GM19351 (cell line): Measurements from ENCODE around the gene CTSE.

Source experiments
- ATAC-seq: cut with Tn5 transposase; IDR thresholded peaks from one replicate; pipeline ENCODE4 v1.9.1; 2021; ENCODE audit warnings: mild to moderate bottlenecking, moderate library complexity; ENCODE audit not compliant: unreplicated experiment

CTSE gene

GRCh38 chr1:205994346-205994745 is 29.3 kb downstream of the CTSE start:
- no peak for ATAC-seq

- ATAC-seq, result no peak
These were observed 30.6 kb downstream of the CTSE start for GRCh38 chr1:205993068-205993467.

DNA sequence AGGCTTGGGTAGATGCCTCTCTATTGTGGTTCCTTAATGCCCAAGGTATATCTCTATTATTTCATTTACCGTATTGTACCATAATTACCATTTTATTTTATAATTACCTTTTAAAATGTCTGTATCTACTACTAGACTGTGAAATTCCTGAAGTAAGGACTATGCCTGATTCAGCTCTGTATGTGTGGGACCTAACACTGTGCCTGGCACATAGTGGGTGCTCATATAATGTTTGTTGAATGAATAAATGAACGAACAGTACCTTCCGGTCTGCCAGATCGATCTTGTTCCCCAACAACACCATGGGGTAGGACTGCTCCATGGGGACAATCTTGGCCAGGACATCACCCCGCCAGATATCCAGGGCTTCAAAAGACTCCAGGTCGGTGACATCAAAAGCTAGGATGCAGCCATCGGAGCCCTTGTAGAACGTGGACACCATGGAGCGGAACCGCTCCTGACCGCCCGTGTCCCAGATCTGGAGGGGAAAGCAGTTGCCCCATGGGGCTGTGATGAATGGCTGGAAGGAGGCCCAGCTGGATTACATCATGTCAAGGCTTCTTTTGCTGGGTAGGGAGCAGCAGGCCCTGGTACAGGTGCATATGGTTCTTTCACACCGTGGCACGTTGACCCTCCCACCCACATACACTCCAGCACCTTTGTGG is 31.3 kb downstream of the CTSE start:
- no peak for ATAC-seq

- no peak for ATAC-seq
These were observed 32.5 kb downstream of the CTSE start for GRCh38 chr1:205991237-205991636.

DNA sequence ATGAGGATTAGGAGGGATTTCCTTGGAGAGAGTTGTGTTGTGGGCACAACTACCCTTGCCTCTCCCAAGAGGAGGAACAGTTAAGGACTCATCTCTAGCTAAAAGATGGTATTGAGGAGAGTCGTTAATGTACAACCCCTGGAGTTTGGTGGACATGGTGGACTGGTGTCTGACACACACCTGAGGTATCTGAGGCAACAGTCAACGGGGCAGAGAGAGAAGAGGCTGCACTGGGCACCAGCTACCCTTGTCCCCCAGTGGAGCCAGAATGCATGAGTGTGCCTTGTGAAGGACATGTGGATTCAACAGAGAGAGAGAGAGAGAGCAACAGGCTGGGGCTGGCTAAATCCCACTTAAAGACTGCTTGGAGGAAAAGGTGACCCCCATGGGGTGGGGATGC is 33.5 kb downstream of the CTSE start:
- no peak for ATAC-seq

- ATAC-seq, result no peak
These were observed 33.9 kb downstream of the CTSE start for GRCh38 chr1:205989786-205990185.

DNA sequence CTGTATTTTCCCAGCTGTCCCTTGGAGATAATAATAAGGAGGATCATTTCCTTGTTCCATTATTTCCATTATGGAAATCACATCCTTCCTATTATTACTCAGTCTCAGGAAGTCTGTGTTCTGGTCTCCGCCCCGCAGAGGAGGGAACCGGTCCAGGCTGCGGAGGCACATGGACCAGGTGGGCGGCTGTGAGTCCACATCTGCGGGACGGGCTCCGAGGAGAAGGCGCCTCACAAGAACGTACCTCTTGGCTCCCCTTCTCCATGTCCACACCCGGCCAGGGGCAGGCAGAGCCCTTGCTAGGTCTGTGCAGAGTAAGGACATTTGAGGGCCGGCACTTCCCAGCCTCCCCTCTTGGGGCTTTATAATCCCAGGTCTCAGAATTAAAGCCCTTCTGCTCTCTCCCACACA is 35.1 kb downstream of the CTSE start:
- no peak for ATAC-seq

DNA sequence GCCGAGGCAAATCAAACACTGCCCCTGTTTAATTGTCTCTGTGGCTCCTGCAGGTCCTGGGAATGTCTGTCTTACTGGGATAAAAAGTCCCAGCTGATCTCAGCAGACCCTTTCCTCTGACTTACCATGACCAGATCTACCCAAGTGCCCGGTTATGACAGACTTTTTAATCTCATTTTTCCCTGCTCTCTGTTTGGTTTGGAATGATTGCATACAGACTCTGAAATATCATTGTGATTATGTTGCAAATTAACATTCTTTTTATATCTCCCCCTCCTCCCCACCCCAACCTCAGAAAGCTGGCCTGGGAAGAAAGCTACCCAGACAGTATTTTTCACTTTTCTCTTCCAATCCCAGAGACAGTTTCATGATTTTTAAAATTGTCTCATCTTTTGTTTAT is 36.8 kb downstream of the CTSE start:
- ATAC-seq, result no peak

DNA sequence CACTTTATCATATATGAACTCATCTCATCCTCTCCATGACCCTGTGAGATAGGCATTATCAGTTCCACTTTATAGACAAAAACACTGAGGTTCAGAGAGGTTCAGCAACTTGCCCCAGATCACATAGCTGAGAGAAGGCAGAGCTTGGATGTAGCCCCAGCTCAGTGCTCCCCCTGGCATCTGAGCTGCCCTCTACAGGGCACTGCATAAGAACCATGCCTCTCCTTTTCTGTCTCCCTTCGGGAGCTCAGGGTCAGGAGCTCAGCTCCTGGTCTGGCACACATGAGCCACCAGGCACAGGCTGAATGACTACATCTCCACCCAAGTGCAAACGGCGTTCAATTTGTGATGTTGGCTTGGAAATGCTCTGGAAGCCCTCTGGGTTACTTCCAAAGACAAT is 37.4 kb downstream of the CTSE start:
- ATAC-seq, result no peak

DNA sequence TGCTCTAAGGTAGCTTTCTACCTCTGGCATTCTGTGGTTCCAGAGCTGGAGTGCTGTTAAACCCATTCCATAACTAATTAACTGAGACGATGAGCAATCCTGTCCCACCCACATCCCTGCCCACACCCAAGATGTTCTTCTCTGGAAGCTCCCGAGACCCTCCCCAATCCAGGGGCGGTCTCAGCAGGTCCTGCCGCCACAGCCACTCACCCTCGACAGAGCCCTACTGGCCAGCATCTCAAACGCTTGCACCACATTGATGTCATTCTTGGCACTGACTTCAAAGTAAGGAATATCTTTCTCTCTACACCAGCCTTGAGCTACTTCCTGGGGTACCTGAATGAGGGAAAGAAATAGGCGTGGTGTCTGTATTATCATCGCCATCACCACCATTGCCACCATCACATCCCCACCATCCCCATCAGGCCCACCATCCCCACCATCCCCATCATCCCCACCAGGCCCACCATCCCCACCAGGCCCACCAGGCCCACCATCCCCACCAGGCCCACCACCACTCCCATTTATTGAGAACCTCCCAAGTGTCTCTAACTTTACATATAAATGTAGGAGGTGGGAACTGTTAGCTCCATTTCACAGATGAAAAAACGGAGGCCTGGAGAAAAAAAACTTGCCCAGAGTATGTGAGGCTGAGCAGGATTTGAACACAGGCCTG is 38.2 kb downstream of the CTSE start:
- no peak for ATAC-seq

DNA sequence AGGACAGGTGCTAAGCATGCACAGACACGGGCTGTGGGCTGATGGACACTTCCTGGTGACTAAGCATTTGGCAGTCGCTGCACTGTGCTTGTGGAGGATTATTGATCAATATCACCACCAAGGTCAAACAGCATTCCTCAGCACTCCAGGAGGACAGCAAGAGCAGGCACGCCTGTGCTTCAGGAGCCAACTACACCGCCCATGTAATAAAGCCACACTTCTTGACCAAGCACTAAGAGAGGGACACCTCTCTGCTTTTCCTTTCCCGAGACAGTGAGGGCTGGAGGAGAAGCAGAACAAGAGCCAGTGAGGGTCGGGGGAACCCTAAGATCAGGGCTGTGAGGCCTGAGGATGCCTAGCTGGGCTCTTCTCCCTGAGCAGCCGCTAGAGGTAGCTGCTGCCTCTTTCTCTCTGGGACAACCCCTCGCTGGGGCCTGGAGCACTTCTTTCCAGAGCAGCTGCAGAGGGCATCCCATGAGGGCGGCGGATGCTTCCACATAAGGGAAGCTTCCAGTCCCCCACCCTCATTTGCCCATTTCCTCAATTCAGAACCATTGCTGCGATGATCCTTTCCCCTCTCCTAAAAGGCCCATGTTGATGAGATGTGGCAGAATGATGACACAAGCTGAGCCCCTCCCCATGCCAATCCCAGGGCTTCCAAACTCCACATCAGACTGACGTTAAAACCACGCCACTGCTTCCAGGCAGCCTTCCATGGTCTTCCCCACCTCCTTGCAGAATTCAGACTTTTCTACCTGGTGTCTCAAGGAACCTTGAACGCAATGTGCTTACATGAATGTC is 39.6 kb downstream of the CTSE start:
- ATAC-seq, result no peak

- ATAC-seq, result no peak
These were observed 42.4 kb downstream of the CTSE start for GRCh38 chr1:205981257-205981656.

- no peak for ATAC-seq
These were observed 43.3 kb downstream of the CTSE start for GRCh38 chr1:205980237-205980870.

GRCh38 chr1:205979301-205979700 is 44.4 kb downstream of the CTSE start:
- no peak for ATAC-seq

DNA sequence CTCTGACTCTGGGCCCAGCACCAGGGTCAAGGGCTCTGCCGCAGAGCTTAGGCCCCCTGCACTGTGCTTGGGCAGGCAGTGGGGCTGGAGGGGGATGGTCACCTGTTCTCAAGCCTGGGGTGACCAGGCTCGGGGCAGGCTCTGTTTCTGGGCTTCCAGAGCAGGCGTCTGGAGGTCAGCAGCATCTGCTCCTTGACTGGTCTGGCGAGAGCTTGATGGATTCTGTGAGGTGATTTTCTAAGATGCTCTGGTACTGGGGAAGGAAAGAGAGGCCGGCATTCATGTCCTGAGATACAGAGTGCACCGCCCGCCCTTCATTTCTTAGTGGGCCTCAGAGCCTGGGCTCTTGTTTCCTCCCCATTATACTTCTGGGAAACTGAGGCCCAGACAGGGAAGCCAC is 45.0 kb downstream of the CTSE start:
- ATAC-seq, result no peak

DNA sequence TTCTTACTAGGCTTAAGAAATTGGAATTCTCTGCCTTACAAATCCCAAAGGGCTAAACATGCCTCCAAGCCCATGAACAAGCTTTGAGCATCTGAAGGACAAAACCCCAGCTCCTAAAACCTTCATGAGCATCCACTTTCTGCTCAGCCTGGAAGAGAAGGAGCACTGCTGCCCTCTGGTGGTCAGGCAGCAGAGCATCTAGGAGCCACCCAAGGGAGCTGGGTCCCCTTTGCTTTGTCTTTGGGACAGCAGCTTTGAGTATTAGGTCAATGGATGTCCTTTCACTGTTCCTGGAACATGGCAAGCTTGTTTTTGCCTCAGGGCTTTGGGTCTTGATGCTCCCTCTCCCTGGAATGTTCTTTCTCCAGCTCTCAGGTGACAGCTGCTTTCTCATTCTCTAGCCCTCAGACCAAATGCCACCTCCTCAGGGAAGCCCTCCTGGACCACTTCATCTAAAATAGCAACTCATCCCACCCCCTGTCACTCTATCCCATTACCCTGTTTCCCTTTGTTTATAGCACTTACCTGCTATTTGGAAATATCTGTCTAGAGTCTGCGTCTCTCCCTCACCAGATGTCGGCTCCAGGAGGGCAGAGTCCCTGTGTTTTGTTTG is 46.2 kb downstream of the CTSE start:
- ATAC-seq, result no peak

- ATAC-seq, result no peak
These were observed 46.8 kb downstream of the CTSE start for GRCh38 chr1:205976708-205977401.

GRCh38 chr1:205976036-205976435 is 47.7 kb downstream of the CTSE start:
- ATAC-seq, result no peak

DNA sequence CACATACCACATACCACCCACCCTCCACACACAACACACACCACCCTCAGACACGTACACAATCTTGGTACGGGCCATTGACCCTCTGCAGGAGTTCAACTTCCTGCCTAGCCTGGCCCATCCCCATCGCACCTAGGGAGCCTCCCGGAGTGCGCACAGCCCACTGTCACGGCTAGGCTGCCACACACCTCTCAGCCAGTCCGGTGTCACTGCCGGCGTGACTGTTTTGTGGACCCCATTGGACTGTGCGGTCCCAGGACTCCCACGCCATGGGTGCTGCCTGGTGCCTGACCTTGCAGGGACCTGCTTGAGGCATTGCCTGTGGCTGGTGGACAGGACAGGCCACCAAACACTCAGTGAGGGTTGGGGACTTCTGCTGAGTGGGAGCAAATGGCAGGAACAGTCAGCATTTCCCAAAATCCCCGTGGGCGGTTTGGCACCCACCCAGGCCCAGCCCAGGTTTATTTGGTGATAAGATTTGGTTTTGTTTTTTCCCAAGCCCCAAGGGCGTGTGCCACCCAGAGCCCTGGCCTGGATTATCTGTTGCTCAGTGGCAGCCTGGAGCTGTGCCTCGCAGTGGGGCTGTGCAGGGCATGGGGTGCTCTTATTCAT is 48.2 kb downstream of the CTSE start:
- no peak for ATAC-seq

DNA sequence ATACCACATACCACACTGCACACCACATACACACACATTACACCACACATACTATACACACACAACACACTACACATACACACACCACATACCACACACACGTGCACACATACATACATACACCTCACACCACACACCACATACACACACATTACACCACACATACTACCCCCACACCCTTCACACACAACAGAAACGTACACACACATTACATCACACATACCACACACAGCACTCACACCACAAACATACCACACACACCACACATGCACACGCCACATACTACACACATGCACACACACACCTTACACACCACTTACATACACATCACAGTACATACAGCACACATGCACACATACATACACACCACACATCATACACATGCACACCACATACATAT is 49.0 kb downstream of the CTSE start:
- ATAC-seq, result no peak
